ELR (cell line): Measurements from ENCODE around the gene SHH.

Source experiments
- DNase-seq: peaks from one replicate; pipeline ENCODE4 v3.0.0-alpha.2; 2015; ENCODE audit warnings: low read depth

SHH gene

GRCh38 chr7:155811895-155812761, at the start of gene SHH:
Gene SHH (minus strand): TSS chr7:155812463. CDS start chr7:155812122, 341 bp downstream.
- DNase-seq: no peak

- DNase-seq: no peak
Measured at GRCh38 chr7:155861480-155861868, 49.2 kb upstream of the SHH start.

GRCh38 chr7:155860840-155861479, 48.7 kb upstream of the SHH start:
- no peak for DNase-seq

GRCh38 chr7:155860461-155860839, 48.2 kb upstream of the SHH start:
- no peak for DNase-seq

GRCh38 chr7:155858521-155859061, 46.3 kb upstream of the SHH start:
- DNase-seq: peak; percentile 37

- no peak for DNase-seq
Measured at GRCh38 chr7:155857141-155857540, 44.9 kb upstream of the SHH start.

GRCh38 chr7:155856656-155857055, 44.4 kb upstream of the SHH start:
- DNase-seq: no peak

GRCh38 chr7:155852426-155853301, 40.4 kb upstream of the SHH start:
- no peak for DNase-seq

GRCh38 chr7:155851892-155852291, 39.6 kb upstream of the SHH start:
- no peak for DNase-seq

GRCh38 chr7:155850766-155851678, 38.8 kb upstream of the SHH start:
- DNase-seq: no peak

GRCh38 chr7:155850001-155850436, 37.8 kb upstream of the SHH start:
- no peak for DNase-seq

- no peak for DNase-seq
Measured at GRCh38 chr7:155848691-155849669, 36.7 kb upstream of the SHH start.

GRCh38 chr7:155847821-155848435, 35.7 kb upstream of the SHH start:
- no peak for DNase-seq

GRCh38 chr7:155846936-155847335, 34.7 kb upstream of the SHH start:
- DNase-seq: no peak

GRCh38 chr7:155846156-155846555, 33.9 kb upstream of the SHH start:
- DNase-seq: no peak

GRCh38 chr7:155845226-155845625, 33.0 kb upstream of the SHH start:
- DNase-seq: no peak

- no peak for DNase-seq
Measured at GRCh38 chr7:155844526-155844925, 32.3 kb upstream of the SHH start.

GRCh38 chr7:155844019-155844453, 31.8 kb upstream of the SHH start:
- DNase-seq: no peak

GRCh38 chr7:155843426-155844018, 31.3 kb upstream of the SHH start:
- DNase-seq: no peak
